Mononuclear cell (primary cell): ENCODE measurements around the gene MACC1. TPM values are rescaled to one million over a fixed set of nuclear protein-coding genes. Genes with fewer than 3 reads are reported as not detected.

ENCODE experiments used
- total RNA-seq: library from RNA; depleted of rRNA; stranded (reverse); fragments of >200 nt; gene quantifications from one replicate; pipeline ENCODE4 v1.2.3, GENCODE V29; 2012

Gene MACC1
- total RNA-seq, 1 donor, result 1.0 TPM

Other genes with a start within 250 kb of the MACC1 start
- gene ITGB8, start 113.5 kb upstream of the MACC1 start, total RNA-seq, result 11.3 TPM